Measurements from ENCODE around the gene SIL1. TPM values are rescaled to one million over a fixed set of nuclear protein-coding genes. Genes with fewer than 3 reads are reported as not detected.

The SIL1 gene
- total and polyA plus RNA-seq, 2 donors (not counting 1 experiment from before 2014, with no cell fraction given): 66.4 to 85.5 TPM

DNA sequence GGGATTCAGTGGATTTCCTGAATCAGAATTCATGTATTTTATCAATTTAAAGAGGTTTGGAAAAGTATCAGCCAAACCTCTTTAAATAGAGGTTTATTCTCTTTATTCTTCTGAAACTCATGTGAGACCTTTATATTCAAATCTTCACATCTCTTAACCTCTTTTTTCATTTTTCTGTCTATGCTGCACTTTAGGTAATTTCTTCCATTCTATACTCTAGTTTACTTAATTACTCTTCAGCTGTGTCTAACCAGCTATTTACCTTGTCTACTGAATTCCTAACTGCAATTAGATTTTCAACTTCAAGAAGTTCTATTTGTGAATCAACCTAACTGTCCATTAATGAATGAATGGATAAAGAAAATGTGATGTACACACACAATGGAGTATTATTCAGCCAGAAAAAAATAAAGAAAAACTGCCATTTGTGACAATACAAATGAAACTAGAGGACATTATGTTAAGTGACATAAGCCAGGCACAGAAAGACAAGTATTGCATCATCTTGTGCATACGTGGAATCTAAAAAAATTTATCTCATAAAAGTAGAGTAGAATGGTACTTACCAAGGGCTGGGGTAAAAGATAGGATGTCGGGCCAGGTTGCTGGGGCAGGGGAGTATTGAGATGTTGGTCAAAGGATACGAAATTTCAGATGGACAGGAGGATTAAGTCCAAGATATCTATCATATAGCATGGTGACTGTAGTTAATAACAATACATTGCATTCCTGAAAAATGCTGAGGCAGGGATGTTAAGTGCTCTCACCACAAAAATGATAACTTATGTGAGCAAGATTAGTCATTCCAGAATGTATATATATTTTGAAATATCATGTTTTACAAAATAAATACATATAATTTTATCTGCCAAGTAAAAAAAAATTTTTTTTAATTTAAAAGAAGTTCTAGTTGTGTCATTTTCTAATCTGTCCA, 193.5 kb downstream of the SIL1 start:
- Histone ChIP-seq H3K9me3 (ENCODE audit: control insufficient read depth, insufficient read depth, low read depth, low read length) (no peaks in the 10 kb centered on the region), H2AFZ (ENCODE audit: low read length) (no peak overlapping the region), H3K79me2 (ENCODE audit: control insufficient read depth, insufficient read depth, low read length) (no peaks in the 10 kb centered on the region), H3K9ac (ENCODE audit: insufficient read depth, low read length) (no peak overlapping the region), H3K4me1 (ENCODE audit: control insufficient read depth, extremely low read depth, insufficient read depth, low read length) (no peaks in the 10 kb centered on the region), H3K4me2 (ENCODE audit: extremely low read depth, insufficient read depth, low read length) (no peak overlapping the region), H3K27me3 (ENCODE audit: control insufficient read depth, insufficient read depth, low read length) (no peaks in the 10 kb centered on the region), H3K4me3 (replicated peaks in 1 of 4; ENCODE audit: control extremely low read depth in 1 of 4, insufficient read depth in 1 of 4, low read depth in 3 of 4, low read length in 4 of 4) (no peak overlapping the region), H4K20me1 (ENCODE audit: control insufficient read depth, extremely low read depth, insufficient read depth, low read length) (no peaks in the 10 kb centered on the region), H3K27ac (ENCODE audit: insufficient read depth, low read length) (no peak overlapping the region), H3K36me3 (ENCODE audit: control insufficient read depth, insufficient read depth, low read length) (no peaks in the 10 kb centered on the region)
- TF ChIP-seq EZH2 (IDR thresholded peaks at IDR 0.05; ENCODE audit: low read length, missing control alignments) (no peak), CTCF (conservative IDR thresholded peaks at IDR 0.05 in 1 of 2, IDR thresholded peaks at IDR 0.05 in 1 of 2; ENCODE audit: low read depth in 1 of 2, low read length in 2 of 2) (no peak)
- peak in 1 of 2 donors; percentile 41 for DNase-seq (ENCODE audit: low read depth in 2 of 2)

DNA sequence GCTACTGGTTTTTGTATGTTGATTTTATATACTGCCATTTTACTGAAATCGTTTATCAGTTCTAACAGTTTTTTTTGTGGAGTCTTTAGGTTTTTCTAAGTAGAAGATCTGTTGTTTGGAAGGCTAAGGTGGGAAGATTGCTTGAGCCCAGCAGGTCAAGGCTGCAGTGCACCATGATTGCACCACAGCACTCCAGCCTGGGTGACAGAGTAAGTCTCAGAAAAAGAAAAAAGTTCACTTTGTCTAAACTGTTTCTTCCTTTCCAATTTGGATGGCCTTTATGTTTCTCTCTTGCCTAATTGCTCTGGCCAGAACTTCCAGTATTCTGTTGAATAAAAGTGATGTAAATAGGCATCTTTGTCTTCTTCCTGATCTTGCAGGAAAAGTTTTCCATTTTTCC, 198.5 kb downstream of the SIL1 start:
- TF ChIP-seq CTCF (conservative IDR thresholded peaks at IDR 0.05 in 1 of 2, IDR thresholded peaks at IDR 0.05 in 1 of 2; ENCODE audit: low read depth in 1 of 2, low read length in 2 of 2) (no peak), EZH2 (IDR thresholded peaks at IDR 0.05; ENCODE audit: low read length, missing control alignments) (no peak)
- Histone ChIP-seq H3K9me3 (ENCODE audit: control insufficient read depth, insufficient read depth, low read depth, low read length) (no peaks in the 10 kb centered on the region), H3K4me2 (ENCODE audit: extremely low read depth, insufficient read depth, low read length) (no peak overlapping the region), H3K4me3 (replicated peaks in 1 of 4; ENCODE audit: control extremely low read depth in 1 of 4, insufficient read depth in 1 of 4, low read depth in 3 of 4, low read length in 4 of 4) (no peak overlapping the region), H3K79me2 (ENCODE audit: control insufficient read depth, insufficient read depth, low read length) (no peaks in the 10 kb centered on the region), H2AFZ (ENCODE audit: low read length) (no peak overlapping the region), H3K36me3 (ENCODE audit: control insufficient read depth, insufficient read depth, low read length) (no peaks in the 10 kb centered on the region), H4K20me1 (ENCODE audit: control insufficient read depth, extremely low read depth, insufficient read depth, low read length) (no peaks in the 10 kb centered on the region), H3K27ac (ENCODE audit: insufficient read depth, low read length) (no peak overlapping the region), H3K27me3 (ENCODE audit: control insufficient read depth, insufficient read depth, low read length) (no peaks in the 10 kb centered on the region), H3K4me1 (ENCODE audit: control insufficient read depth, extremely low read depth, insufficient read depth, low read length) (no peaks in the 10 kb centered on the region), H3K9ac (ENCODE audit: insufficient read depth, low read length) (no peak overlapping the region)
- no peak for DNase-seq (ENCODE audit: low read depth in 2 of 2)

- Histone ChIP-seq H3K36me3 (ENCODE audit: control insufficient read depth, insufficient read depth, low read length) (no peaks in the 10 kb centered on the region), H2AFZ (ENCODE audit: low read length) (no peak overlapping the region), H3K4me1 (ENCODE audit: control insufficient read depth, extremely low read depth, insufficient read depth, low read length) (no peaks in the 10 kb centered on the region), H3K9me3 (ENCODE audit: control insufficient read depth, insufficient read depth, low read depth, low read length) (no peaks in the 10 kb centered on the region), H3K4me2 (ENCODE audit: extremely low read depth, insufficient read depth, low read length) (no peak overlapping the region), H3K27me3 (ENCODE audit: control insufficient read depth, insufficient read depth, low read length) (no peaks in the 10 kb centered on the region), H3K4me3 (replicated peaks in 1 of 4; ENCODE audit: control extremely low read depth in 1 of 4, insufficient read depth in 1 of 4, low read depth in 3 of 4, low read length in 4 of 4) (no peak overlapping the region), H3K9ac (ENCODE audit: insufficient read depth, low read length) (no peak overlapping the region), H4K20me1 (ENCODE audit: control insufficient read depth, extremely low read depth, insufficient read depth, low read length) (no peaks in the 10 kb centered on the region), H3K27ac (ENCODE audit: insufficient read depth, low read length) (no peak overlapping the region), H3K79me2 (ENCODE audit: control insufficient read depth, insufficient read depth, low read length) (no peaks in the 10 kb centered on the region)
- no peak for TF ChIP-seq CTCF (conservative IDR thresholded peaks at IDR 0.05 in 1 of 2, IDR thresholded peaks at IDR 0.05 in 1 of 2; ENCODE audit: low read depth in 1 of 2, low read length in 2 of 2)
- TF ChIP-seq EZH2 (IDR thresholded peaks at IDR 0.05; ENCODE audit: low read length, missing control alignments): no peak
- DNase-seq (ENCODE audit: low read depth in 2 of 2): no peak
Measured at GRCh38 chr5:138998521-138998920, 199.6 kb downstream of the SIL1 start.

Measured in fibroblast of lung (primary cell).